ENCODE measurements around the gene OPA3.
A peak's percentile ranks its signal among the peaks of the same experiment; 100 is the strongest.

The OPA3 gene

DNA sequence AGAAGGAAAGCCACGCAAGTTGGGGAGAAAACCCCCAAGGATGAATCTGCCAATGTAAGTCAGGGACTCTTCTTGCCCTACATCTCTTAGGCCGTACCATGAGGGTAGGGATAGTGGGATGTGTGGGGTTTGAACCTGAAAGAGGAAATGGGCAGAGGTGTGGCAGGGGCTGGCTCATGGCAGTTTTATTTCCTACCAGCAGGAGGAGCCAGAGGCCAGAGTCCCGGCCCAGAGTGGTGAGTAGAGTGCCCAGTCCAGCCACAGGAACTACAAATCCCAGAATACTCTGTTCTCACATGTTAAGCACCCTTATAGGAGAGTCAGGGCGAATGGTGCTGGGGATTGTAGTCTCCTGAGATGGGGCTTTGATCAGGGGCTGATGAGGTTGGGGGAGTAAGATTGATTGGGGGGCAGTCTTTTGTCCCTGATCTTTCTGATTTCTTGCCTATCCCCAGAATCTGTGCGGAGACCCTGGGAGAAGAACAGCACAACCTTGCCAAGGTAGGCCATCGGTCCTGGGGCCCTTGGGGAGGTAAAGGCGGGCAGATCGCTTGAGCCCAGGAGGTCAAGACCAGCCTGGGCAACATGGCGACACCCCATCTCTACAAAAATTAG, 60.9 kb downstream of the OPA3 start:
- TF ChIP-seq, protein P1, sequence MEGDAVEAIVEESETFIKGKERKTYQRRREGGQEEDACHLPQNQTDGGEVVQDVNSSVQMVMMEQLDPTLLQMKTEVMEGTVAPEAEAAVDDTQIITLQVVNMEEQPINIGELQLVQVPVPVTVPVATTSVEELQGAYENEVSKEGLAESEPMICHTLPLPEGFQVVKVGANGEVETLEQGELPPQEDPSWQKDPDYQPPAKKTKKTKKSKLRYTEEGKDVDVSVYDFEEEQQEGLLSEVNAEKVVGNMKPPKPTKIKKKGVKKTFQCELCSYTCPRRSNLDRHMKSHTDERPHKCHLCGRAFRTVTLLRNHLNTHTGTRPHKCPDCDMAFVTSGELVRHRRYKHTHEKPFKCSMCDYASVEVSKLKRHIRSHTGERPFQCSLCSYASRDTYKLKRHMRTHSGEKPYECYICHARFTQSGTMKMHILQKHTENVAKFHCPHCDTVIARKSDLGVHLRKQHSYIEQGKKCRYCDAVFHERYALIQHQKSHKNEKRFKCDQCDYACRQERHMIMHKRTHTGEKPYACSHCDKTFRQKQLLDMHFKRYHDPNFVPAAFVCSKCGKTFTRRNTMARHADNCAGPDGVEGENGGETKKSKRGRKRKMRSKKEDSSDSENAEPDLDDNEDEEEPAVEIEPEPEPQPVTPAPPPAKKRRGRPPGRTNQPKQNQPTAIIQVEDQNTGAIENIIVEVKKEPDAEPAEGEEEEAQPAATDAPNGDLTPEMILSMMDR (IDR thresholded peaks at IDR 0.05), result peak; percentile 66

DNA sequence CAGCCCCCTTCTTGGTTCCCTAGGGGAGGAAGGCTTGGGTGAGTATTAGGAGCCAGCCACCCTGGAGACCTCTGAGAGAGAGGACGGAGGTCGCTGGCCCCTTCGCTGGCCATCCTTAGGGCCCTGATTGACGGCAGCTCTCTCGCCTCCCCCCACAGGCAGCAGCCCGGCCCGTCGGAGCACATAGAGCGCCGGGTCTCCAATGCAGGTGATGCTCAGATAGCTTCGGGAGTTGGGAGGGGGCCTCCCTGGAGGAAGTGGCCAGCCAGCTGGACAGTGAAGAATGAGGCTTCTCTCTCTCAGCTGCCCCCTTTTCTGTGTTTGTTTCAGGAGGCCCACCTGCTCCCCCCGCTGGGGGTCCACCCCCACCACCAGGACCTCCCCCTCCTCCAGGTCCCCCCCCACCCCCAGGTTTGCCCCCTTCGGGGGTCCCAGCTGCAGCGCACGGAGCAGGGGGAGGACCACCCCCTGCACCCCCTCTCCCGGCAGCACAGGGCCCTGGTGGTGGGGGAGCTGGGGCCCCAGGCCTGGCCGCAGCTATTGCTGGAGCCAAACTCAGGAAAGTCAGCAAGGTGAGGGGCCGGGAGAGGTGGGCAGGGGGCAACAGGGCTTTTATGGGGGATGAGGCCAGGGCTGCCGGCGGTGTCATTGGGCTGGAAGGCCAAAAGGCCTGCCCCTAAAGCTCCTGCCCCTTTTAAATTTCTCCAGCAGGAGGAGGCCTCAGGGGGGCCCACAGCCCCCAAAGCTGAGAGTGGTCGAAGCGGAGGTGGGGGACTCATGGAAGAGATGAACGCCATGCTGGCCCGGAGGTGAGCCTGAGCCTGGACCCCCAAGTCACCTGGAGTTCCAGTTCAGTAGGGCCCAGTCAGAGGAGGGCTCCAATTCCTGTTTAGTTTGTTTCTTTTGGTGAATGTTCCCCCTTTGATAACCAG, 62.3 kb downstream of the OPA3 start:
- TF ChIP-seq, protein P1 (IDR thresholded peaks at IDR 0.05), result no peak

DNA sequence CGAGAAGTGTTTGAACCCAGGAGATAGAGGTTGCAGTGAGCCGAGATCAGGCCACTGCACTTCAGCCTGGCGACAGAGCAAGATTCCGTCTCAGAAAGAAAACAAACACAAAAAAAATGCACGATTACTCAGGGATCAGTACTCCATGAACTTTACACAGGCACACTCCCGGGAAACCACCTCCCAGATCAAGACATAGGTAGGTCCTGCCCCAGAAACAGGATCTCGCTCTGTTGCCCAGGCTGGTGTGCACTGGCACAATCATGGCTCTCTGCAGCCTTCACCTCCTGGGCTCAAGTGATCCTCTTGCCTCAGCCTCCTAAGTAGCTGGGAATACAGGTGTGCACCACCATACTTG, 66.2 kb downstream of the OPA3 start:
- TF ChIP-seq, protein P1 (IDR thresholded peaks at IDR 0.05), result no peak

DNA sequence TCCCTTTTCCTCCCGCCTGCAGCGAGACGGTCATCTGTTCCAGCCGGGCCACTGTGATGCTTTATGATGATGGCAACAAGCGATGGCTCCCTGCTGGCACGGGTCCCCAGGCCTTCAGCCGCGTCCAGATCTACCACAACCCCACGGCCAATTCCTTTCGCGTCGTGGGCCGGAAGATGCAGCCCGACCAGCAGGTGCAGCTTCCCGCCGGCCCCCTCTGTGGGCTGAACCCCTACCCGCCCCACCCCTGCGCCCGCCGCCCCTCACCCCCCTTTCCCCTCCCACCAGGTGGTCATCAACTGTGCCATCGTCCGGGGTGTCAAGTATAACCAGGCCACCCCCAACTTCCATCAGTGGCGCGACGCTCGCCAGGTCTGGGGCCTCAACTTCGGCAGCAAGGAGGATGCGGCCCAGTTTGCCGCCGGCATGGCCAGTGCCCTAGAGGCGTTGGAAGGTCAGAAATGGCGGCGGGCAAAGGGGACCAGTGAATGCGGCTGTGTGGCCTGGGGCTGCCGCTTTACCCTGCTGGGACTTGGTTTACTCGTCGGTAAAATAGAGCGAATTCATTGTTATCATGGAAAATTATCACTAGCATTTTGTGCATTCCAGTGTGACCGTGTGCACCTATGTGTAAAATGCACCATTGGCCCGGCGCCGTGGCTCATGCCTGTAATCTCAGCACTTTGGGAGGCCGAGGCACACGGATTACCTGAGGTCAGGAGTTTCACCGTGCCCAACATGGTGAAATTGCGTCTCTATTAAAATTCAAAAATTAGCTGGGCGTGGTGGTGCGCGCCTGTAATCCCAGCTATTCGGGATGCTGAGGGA, 66.7 kb downstream of the OPA3 start:
- TF ChIP-seq, protein P1 (IDR thresholded peaks at IDR 0.05), result no peak

DNA sequence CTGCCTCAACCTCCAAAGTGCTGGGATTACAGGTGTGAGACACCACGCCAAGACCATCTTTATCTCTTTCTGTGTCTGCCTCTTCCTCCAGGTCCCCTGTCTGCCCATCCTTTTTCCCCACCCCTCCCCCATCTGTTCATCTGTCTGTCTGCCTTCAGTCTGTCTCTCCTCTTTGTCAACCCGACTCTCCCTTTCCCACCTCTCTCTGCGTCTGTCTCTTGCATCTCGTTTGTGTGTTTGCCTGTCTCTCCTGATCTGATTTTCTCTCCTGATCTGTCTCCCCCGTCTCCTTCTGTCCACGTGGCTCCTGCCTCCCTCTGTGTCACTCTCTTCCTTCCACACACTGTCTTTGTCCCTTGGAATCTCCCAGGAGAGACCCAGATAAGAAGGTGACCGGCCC, 67.4 kb downstream of the OPA3 start:
- TF ChIP-seq, protein P1 (IDR thresholded peaks at IDR 0.05), result no peak

DNA sequence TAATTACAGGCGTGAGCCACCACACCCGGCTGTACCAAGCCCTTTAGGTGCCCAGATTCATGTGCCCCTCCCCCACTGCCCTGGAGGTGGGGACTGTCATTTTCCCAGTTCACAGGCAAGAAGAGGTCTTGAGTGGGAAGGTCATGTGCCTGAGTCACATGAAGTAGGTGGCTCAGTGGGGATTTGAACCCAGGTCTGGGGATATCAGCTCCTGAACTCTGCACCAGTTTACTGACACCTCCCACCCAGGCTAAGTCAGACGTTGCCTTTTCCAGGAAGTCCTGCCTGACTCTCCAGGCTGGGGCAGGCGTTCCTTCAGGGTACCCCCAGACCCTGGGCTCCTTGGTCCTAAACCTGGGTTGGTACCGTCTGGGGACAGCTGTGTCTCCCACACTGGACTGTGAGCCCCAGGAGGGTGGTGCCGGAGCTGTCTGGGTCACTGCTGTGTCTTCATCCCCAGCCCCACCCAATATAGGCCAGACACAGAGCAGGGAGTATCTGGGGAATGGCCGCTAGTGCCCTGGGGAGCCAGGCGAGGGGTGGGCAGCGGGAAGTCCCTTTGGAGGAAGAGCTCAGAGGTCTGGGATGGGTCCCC, 68.7 kb downstream of the OPA3 start:
- TF ChIP-seq, protein P1 (IDR thresholded peaks at IDR 0.05), result no peak

DNA sequence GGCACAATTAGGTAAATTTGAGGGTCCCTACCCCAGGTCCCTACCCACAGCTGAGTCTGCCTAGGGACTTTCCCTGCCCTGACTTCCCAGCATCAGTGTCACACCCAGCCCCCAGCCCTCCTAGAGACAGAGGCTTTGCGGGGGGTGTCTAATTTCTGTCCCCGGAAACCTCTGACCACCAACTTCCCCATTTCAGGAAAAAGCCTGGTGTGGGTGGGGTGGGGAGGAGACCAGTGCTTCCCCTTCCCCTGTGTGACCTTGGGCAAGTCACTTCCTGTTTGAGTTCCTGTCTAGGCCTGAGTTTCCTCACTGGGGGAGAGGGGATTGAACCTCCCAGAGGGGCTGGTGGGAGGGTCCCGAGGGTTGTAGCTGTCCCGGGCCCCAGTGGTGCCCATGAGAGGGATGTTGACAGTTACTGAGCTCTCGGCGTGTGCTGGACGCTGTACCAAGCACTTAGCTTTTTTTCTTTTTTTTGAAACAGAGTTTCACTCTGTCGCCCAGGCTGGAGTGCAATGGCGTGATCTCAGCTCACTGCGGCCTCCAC, 69.4 kb downstream of the OPA3 start:
- TF ChIP-seq, protein P1 (IDR thresholded peaks at IDR 0.05), result no peak

Measured in LNCAP (cell line).